BE2C (cell line): ENCODE data around the gene KLF16.

Experiments used
- DNase-seq: peaks from one replicate; pipeline ENCODE4 v3.0.0-alpha.2; 2020
- H3K27me3 ChIP-seq: fragments of 250-450 bp; sonication (Bioruptor Pico); 2 replicates; pipeline ENCODE4 v1.5.1; 2020; ENCODE audit warnings: mild to moderate bottlenecking
- H3K36me3 ChIP-seq: fragments of 250-450 bp; sonication (Bioruptor Pico); 2 replicates; pipeline ENCODE4 v1.5.1; 2020; ENCODE audit warnings: mild to moderate bottlenecking
- H3K4me1 ChIP-seq: fragments of 250-450 bp; sonication (Bioruptor Pico); 2 replicates; pipeline ENCODE4 v1.5.1; 2020
- H3K4me3 ChIP-seq: 2 replicates; pipeline ENCODE4 v1.5.1; 2011; ENCODE audit warnings: low read depth, low read length
- H3K9me3 ChIP-seq: fragments of 250-450 bp; sonication (Bioruptor Pico); 2 replicates; pipeline ENCODE4 v1.5.1; 2020
- TF ChIP-seq, protein P1 (sequence below): IDR thresholded peaks from 2 replicates; pipeline ENCODE4 v1.5.1; 2012; ENCODE audit warnings: mild to moderate bottlenecking, low read depth, low read length

Gene KLF16

GRCh38 chr19:1837625-1838105, 25.7 kb downstream of the KLF16 start:
- H3K9me3 ChIP-seq: no peaks in the 10 kb centered on the region
- H3K4me1 ChIP-seq: peaks cover 9% of the 10 kb centered on the region
- H3K4me3 ChIP-seq: no peak overlapping the region
- peaks cover 3% of the 10 kb centered on the region; the same call in 1 of the 2 replicates for H3K36me3 ChIP-seq
- TF ChIP-seq, protein P1, sequence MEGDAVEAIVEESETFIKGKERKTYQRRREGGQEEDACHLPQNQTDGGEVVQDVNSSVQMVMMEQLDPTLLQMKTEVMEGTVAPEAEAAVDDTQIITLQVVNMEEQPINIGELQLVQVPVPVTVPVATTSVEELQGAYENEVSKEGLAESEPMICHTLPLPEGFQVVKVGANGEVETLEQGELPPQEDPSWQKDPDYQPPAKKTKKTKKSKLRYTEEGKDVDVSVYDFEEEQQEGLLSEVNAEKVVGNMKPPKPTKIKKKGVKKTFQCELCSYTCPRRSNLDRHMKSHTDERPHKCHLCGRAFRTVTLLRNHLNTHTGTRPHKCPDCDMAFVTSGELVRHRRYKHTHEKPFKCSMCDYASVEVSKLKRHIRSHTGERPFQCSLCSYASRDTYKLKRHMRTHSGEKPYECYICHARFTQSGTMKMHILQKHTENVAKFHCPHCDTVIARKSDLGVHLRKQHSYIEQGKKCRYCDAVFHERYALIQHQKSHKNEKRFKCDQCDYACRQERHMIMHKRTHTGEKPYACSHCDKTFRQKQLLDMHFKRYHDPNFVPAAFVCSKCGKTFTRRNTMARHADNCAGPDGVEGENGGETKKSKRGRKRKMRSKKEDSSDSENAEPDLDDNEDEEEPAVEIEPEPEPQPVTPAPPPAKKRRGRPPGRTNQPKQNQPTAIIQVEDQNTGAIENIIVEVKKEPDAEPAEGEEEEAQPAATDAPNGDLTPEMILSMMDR: peak; percentile 88
- peak; percentile 77 for DNase-seq
- no peaks in the 10 kb centered on the region for H3K27me3 ChIP-seq

DNA sequence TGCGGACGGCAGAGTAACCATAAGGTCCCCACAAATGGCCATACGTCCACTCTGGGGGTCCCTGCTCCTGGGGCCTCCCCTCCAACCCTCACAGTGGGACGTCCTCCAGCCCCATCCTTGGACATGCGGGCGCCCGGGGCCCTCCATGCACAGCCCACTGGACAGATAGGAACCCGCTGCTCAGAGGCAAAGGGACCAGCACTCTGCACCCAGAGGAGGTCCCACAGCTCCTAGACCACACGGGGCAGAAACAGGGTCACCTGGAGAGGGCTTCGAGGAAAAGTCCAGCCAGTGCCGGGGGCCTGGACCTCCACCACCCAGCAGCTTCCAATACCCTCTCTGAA, 26.2 kb downstream of the KLF16 start:
- no peak for DNase-seq
- H3K36me3 ChIP-seq: peaks cover 3% of the 10 kb centered on the region; the same call in 1 of the 2 replicates
- no peaks in the 10 kb centered on the region for H3K27me3 ChIP-seq
- no peak overlapping the region for H3K4me3 ChIP-seq
- TF ChIP-seq, protein P1: no peak
- H3K4me1 ChIP-seq: peaks cover 9% of the 10 kb centered on the region
- no peaks in the 10 kb centered on the region for H3K9me3 ChIP-seq

DNA sequence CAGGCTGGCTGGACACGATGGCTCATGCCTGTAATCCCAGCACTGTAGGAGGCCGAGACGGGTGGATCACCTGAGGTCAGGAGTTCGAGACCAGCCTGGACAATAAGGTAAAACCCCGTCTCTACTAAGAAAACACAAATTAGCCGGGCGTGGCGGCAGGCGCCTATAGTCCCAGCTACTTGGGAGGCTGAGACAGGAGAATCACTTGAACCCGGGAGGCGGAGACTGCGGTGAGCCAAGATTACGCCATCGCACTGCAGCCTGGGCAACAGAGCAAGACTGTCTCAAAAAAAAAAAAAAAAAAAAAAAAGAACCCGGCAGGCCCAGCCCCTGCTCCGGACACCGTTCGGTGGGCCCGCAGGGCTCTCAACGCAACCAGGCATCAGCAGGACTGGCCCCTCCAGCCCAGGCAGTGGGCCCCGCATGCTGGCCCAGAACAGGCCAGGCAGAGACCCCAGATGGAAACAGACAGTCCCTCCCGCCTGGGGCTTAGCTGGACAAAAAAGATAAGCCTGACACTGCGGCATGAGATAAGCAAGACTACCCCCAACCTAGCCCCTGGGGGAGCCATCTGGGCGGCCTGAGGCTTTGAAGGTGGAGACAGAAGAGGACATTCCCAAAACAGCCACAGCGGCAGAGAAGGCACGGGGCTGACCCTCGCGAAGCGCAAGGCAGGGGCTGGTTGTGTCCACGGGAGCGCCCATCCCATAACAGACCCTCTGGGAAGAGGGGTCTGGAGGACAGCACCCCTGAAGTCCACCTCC, 26.7 kb downstream of the KLF16 start:
- peak; percentile 57 for DNase-seq
- H3K4me3 ChIP-seq: no peak overlapping the region
- TF ChIP-seq, protein P1: no peak
- H3K4me1 ChIP-seq: peaks cover 9% of the 10 kb centered on the region
- no peaks in the 10 kb centered on the region for H3K9me3 ChIP-seq
- H3K36me3 ChIP-seq: peaks cover 3% of the 10 kb centered on the region; the same call in 1 of the 2 replicates
- no peaks in the 10 kb centered on the region for H3K27me3 ChIP-seq

DNA sequence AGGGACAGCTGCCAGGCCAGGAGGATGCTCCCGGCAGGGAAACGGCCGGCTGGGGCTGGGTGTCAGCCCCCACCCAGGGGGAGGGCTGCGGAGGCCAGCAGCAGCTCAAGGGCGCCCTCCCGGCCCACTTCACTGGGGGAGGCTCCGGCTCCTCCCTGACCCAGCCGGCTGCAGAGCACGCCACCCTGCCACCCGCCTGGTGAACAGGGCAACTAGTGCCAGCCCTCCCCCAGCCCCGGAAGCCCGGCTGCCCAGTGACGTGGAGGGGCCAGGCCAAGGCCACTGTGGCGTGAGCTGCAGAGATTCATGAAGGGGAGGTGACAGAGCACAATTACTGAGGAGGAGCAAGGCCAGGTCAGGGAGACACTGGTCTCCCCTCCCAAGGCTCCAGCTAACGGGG, 29.8 kb downstream of the KLF16 start:
- DNase-seq: no peak
- Histone ChIP-seq H3K36me3 (peaks cover 17% of the 10 kb centered on the region), H3K27me3 (no peaks in the 10 kb centered on the region), H3K9me3 (no peaks in the 10 kb centered on the region), H3K4me3 (no peak overlapping the region), H3K4me1 (peaks cover 9% of the 10 kb centered on the region)
- TF ChIP-seq, protein P1: no peak

GRCh38 chr19:1832046-1832663, 31.2 kb downstream of the KLF16 start:
- no peak for DNase-seq
- H3K36me3 ChIP-seq: peaks cover 29% of the 10 kb centered on the region
- no peak overlapping the region for H3K4me3 ChIP-seq
- no peaks in the 10 kb centered on the region for H3K27me3 ChIP-seq
- peaks cover 5% of the 10 kb centered on the region for H3K4me1 ChIP-seq
- TF ChIP-seq, protein P1: no peak
- H3K9me3 ChIP-seq: no peaks in the 10 kb centered on the region

- no peak for DNase-seq
- peaks cover 2% of the 10 kb centered on the region; the same call in 1 of the 2 replicates for H3K4me1 ChIP-seq
- H3K9me3 ChIP-seq: no peaks in the 10 kb centered on the region
- H3K4me3 ChIP-seq: no peak overlapping the region
- peaks cover 36% of the 10 kb centered on the region for H3K36me3 ChIP-seq
- TF ChIP-seq, protein P1: no peak
- no peaks in the 10 kb centered on the region for H3K27me3 ChIP-seq
These were observed 32.4 kb downstream of the KLF16 start for GRCh38 chr19:1830978-1831377.
